ENCODE measurements around the gene ELAVL2. TPM values are rescaled to one million over a fixed set of nuclear protein-coding genes. Genes with fewer than 3 reads are reported as not detected.

The ELAVL2 gene
- total and polyA plus RNA-seq, 9 of the 15 experiments (the other 6 are each of a cell fraction or from before 2014, with no cell fraction given) = not detected

- H3K36me3 ChIP-seq (ENCODE audit: control insufficient read depth, insufficient read depth, low read length) = no peaks in the 10 kb centered on the region
- ATAC-seq (no peak), DNase-seq (ENCODE audit: extremely low read depth in 1 of 4, low spot score in 3 of 4) (no peak), FAIRE-seq (no peak)
- in situ Hi-C loops (cut with MboI) = no loop called here
- no peaks in the 10 kb centered on the region for H4K20me1 ChIP-seq (replicated peaks; ENCODE audit: control insufficient read depth, insufficient read depth, low read length)
- H3K4me2 ChIP-seq (ENCODE audit: insufficient read depth, low read length) = no peak overlapping the region
- WGBS (ENCODE audit: insufficient coverage, low coverage, missing lambda C conversion rate) = no CpG with 5 or more reads among the region's 1 CpG
- H3K9me1 ChIP-seq (ENCODE audit: control insufficient read depth, insufficient read depth, low read length) = no peaks in the 10 kb centered on the region
- BruUV-seq (replicated peaks) = no TSS peak
- no peak overlapping the region for H2AFZ ChIP-seq (ENCODE audit: low read depth, low read length)
- no peak overlapping the region for H3K4me3 ChIP-seq
- H3K4me1 ChIP-seq (replicated peaks in 1 of 2; ENCODE audit: control insufficient read depth in 2 of 2, insufficient read depth in 2 of 2, low read length in 2 of 2) = no peaks in the 10 kb centered on the region
- H3K79me2 ChIP-seq (ENCODE audit: control insufficient read depth, insufficient read depth, low read length) = no peaks in the 10 kb centered on the region
- H3K9ac ChIP-seq (ENCODE audit: insufficient read depth in 1 of 2, low read depth in 2 of 2, low read length in 2 of 2) = no peak overlapping the region
- H3K9me3 ChIP-seq (replicated peaks; ENCODE audit: control insufficient read depth, insufficient read depth, low read depth, low read length) = no peaks in the 10 kb centered on the region
- H3K27ac ChIP-seq (ENCODE audit: extremely low read depth, low read depth, low read length) = no peak overlapping the region
- no peak for TF ChIP-seq FOXA3 (CRISPR knock-in tag; conservative IDR thresholded peaks at IDR 0.05 in 1 of 2, IDR thresholded peaks at IDR 0.05 in 1 of 2)
- no peak for TF ChIP-seq MBD2 (IDR thresholded peaks at IDR 0.05; ENCODE audit: borderline replicate concordance, low read depth)
- TF ChIP-seq ZFP36 (IDR thresholded peaks at IDR 0.05; ENCODE audit: low read depth, low read length, partially characterized antibody) = no peak
- no peak for TF ChIP-seq E4F1 (CRISPR knock-in tag; IDR thresholded peaks at IDR 0.05; ENCODE audit: borderline replicate concordance)
- TF ChIP-seq ZNF174 (CRISPR knock-in tag; IDR thresholded peaks at IDR 0.05) = no peak
- TF ChIP-seq LCOR (CRISPR knock-in tag; IDR thresholded peaks at IDR 0.05) = no peak
- no peak for TF ChIP-seq SMARCA4 (IDR thresholded peaks at IDR 0.05)
- no peak for TF ChIP-seq ZNF764 (CRISPR knock-in tag; IDR thresholded peaks at IDR 0.05; ENCODE audit: low read depth)
- TF ChIP-seq MEF2A (IDR thresholded peaks at IDR 0.05; ENCODE audit: control insufficient read depth, low read depth, low read length) = no peak
- no peak for TF ChIP-seq HDAC6 (IDR thresholded peaks at IDR 0.05; ENCODE audit: low read depth, low read length)
- no peak for TF ChIP-seq GMEB1 (CRISPR knock-in tag; IDR thresholded peaks at IDR 0.05)
- ChIA-PET CTCF (ENCODE audit: low intra/inter-chr PET ratio) (no interaction called here), POLR2A (no interaction called here)
- intact Hi-C loops (cut with micrococcal nuclease) = no loop called here
- H3K27me3 ChIP-seq (ENCODE audit: control insufficient read depth in 2 of 2, insufficient read depth in 2 of 2, low read length in 2 of 2) = no peaks in the 10 kb centered on the region
These were observed 41.1 kb downstream of the ELAVL2 start for GRCh38 chr9:23784962-23785361.
